UCSD-AML1 (cell line): ENCODE results near the gene ETS1.

Experiments
- DNase-seq: peaks from one replicate; lab custom pipeline; 2025; ENCODE audit not compliant: unreplicated experiment; lab: John Stamatoyannopoulos, UW

Gene ETS1

GRCh38 chr11:128412847-128413791 is 174.2 kb downstream of the ETS1 start:
- no peak for DNase-seq

GRCh38 chr11:128411812-128412211 is 175.5 kb downstream of the ETS1 start:
- no peak for DNase-seq

GRCh38 chr11:128411150-128411549 is 176.2 kb downstream of the ETS1 start:
- DNase-seq = no peak

- DNase-seq = no peak
Observed at GRCh38 chr11:128409476-128409875, 177.9 kb downstream of the ETS1 start.
